GM12873 (cell line): Measurements from ENCODE around the gene CCNJL.

Experiments
- CTCF ChIP-seq: IDR thresholded peaks from 2 replicates; pipeline ENCODE4 v1.5.1; 2012; ENCODE audit warnings: low read depth, mild to moderate bottlenecking, moderate library complexity, low read length, control low read depth; ENCODE audit not compliant: insufficient read depth; ENCODE audit errors: missing control alignments

CCNJL gene

DNA sequence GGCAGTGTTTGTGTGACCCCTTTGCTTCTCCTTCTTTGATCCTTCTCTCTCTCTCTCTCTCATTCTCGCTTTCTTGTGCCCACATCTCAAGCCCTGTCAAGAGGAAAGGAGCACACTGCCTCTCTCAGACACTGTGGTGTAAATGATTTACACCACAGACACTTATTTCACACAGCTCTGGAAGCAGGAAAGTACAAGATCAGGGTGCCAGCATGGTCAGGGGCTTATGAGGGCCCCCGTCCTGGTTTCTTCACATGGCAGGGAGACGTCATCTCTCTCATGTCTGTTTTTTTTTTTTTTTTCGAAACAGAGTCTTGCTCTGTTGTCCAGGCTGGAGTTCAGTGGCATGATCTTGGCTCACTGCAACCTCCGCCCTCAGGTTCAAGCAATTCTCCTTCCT, 76.6 kb downstream of the CCNJL start:
- no peak for TF ChIP-seq CTCF

DNA sequence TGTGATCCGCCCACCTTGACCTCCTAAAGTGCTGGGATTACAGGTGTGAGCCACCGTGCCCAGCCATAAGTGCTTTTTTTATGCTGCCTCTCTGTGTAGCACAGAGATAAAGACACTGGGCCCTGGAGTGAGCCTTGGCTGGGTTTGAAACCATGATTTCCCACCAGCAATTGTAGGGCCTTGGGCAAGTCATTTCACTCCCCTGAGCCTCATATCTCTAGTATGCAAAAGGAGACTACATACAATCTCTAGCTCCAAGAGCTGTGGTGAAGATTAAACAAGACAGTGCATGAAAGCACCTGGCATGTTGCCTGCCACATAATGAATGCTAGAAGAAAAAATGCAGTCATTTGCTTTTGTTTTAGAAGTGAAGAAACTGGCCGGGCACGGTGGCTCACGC, 79.1 kb downstream of the CCNJL start:
- no peak for TF ChIP-seq CTCF

DNA sequence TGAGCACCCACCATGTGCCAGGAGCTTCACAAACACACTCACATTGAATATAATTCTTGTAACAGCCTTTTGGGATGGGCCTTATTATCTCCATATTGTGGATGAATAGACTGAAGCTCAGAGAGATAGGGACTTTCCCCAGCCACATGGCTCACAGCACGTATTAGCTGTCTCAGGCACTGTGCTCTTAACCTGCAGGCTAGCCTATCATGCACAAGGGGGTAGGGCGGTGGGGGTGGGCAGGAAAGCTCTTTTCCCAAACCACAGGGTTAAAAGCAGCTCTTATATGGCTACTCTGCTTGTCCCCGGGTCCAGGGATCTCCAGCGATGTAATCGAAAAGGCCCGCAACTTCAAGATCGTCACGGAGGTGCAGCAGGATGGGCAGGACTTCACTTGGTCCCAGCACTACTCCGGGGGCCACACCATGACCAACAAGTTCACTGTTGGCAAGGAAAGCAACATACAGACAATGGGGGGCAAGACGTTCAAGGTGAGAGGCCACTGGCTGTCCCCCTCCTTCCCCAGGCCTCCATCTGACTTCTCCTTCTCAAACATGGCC, 80.5 kb downstream of the CCNJL start:
- TF ChIP-seq CTCF = no peak

DNA sequence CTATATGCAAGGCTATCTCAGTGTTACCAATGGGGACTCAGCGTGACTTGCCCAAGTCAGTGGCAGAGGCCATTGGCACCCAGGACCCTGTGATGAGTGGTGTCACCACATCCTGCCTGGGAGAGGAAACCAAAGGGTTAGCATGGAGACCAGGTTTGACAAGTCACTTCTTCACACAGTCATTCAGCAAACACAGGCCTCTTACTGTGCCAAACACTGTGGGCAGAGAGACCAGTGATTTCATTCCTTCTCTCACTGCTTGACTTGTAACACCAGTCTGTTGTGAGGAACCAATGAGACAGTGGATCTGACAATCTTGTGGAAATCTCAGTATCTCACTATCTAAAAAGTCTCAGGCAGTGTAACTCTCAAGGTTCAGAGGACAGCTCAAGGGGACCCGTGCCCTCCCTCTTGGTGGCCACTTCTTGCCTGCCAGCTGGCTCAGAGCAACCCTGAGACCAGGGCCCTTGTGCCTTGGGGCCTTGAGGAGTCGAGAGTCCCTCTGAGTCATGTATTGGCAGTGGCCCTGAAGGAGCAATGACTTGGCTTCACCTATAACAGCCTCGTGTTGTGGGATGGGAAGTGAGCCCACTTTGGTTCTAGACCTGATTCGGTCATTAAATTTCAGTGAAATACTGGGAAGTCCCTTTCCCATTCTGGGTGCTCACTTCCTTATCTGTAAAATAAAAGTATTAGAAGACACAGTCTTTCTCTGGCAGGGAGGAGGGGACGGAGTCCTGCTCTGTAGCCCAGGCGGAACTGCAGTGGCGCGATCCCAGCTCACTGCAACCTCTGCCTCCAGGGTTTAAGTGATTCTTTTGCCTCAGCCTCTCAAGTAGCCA, 81.5 kb downstream of the CCNJL start:
- no peak for TF ChIP-seq CTCF

GRCh38 chr5:160229190-160229742, 83.1 kb downstream of the CCNJL start, which contains the start of gene FABP6:
FABP6 (plus strand) TSS chr5:160229506; CDS start chr5:160229558, 52 bp downstream.
- no peak for TF ChIP-seq CTCF

GRCh38 chr5:160227012-160227411, 85.4 kb downstream of the CCNJL start:
- TF ChIP-seq CTCF = no peak

GRCh38 chr5:160221082-160221481, 91.3 kb downstream of the CCNJL start:
- no peak for TF ChIP-seq CTCF
